ENCODE data around the gene CLIP2. TPM values are rescaled to one million over a fixed set of nuclear protein-coding genes. Genes with fewer than 3 reads are reported as not detected.

Gene CLIP2
- total and polyA plus RNA-seq, 2 donors from 2014 or later = 5.8 to 19.1 TPM

DNA sequence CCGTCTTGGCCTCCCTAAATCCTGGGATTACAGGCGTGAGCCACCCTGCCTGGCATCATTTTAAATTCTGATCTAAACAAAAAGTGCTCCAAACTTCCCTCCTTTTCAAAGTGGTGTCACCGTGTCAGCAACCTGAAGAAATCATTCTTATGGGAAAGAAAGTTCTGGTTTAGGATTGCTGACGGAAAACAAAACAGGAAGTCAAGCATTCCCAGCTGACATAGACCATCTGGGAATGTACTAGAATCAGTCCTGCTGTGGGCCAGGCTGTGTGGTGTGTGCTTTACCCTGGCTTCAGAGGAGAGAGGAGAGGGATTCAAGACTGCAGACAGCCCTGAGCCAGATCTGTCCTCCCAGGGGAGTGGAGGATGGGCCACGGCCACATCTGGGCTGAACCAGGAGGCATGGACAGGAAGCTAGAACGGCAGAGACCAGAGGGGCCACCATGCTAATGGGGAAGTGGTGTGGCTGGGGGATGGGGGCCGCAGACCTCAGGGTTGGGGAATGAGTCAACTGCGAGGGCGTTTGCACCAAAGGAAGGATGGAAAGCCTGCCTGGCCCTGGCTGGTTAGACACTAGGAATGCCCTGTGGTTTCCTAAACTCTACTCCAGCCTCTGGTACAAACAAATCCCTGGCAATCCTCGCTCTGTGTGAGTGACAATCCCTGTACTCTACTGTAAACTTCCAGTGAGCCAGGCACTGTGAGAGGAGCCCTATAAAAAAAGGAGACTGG lies 16.7 kb upstream of the CLIP2 start:
- peak overlapping the region in 1 of 3 donors; percentile 5 for H3K9ac ChIP-seq (ENCODE audit: low read length in 3 of 3)
- no peak for FAIRE-seq
- peaks cover 0 to 6% (median 0%) of the 10 kb centered on the region in 3 donors for H3K4me1 ChIP-seq (ENCODE audit: control insufficient read depth in 2 of 3, insufficient read depth in 2 of 3, low read depth in 1 of 3, low read length in 3 of 3)
- intact Hi-C loops (cut with DNase I) = no loop called here
- peak; percentile 75 to 96 (median 83) for DNase-seq
- H3K27me3 ChIP-seq (ENCODE audit: control insufficient read depth, insufficient read depth, low read length) = no peaks in the 10 kb centered on the region
- no peaks in the 10 kb centered on the region for H3K9me3 ChIP-seq (ENCODE audit: control insufficient read depth in 2 of 3, insufficient read depth in 1 of 3, low read length in 3 of 3)
- H3K4me3 ChIP-seq (ENCODE audit: low read length in 3 of 3) = peak overlapping the region in 1 of 3 donors; percentile 4
- H3K36me3 ChIP-seq (ENCODE audit: control insufficient read depth in 2 of 3, insufficient read depth in 3 of 3, low read length in 3 of 3) = no peaks in the 10 kb centered on the region
- peak overlapping the region; percentile 53 to 94 for H3K27ac ChIP-seq (ENCODE audit: low read depth in 2 of 2, low read length in 2 of 2)
- TF ChIP-seq, protein P1, sequence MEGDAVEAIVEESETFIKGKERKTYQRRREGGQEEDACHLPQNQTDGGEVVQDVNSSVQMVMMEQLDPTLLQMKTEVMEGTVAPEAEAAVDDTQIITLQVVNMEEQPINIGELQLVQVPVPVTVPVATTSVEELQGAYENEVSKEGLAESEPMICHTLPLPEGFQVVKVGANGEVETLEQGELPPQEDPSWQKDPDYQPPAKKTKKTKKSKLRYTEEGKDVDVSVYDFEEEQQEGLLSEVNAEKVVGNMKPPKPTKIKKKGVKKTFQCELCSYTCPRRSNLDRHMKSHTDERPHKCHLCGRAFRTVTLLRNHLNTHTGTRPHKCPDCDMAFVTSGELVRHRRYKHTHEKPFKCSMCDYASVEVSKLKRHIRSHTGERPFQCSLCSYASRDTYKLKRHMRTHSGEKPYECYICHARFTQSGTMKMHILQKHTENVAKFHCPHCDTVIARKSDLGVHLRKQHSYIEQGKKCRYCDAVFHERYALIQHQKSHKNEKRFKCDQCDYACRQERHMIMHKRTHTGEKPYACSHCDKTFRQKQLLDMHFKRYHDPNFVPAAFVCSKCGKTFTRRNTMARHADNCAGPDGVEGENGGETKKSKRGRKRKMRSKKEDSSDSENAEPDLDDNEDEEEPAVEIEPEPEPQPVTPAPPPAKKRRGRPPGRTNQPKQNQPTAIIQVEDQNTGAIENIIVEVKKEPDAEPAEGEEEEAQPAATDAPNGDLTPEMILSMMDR (IDR thresholded peaks at IDR 0.05; ENCODE audit: borderline replicate concordance, extremely low read depth, insufficient read depth) = no peak

DNA sequence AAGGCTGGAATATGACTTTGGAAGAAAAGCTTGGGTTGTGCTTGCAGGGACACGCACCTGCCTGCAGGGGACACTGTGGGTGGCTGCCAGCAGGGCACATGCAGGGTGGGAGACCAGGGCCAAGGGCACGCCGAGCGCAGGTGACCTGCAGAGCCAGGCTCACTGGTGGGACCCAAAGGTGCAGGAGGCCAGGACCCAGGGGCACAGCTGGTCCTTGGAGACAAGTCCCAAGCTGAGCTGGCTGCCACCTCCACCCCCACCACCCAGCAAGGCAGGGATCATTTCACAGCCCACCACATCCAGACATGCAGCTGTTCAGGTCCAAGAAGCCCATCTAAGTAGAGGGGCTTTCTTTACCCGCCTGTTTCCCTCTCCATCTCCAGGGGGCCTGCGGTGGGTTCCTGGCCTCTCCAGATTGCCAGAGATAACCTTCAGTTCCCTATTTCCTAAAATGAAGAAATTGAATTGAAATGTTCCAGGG lies 13.8 kb upstream of the CLIP2 start:
- H3K36me3 ChIP-seq (ENCODE audit: control insufficient read depth in 2 of 3, insufficient read depth in 3 of 3, low read length in 3 of 3) = no peaks in the 10 kb centered on the region
- TF ChIP-seq, protein P1 (IDR thresholded peaks at IDR 0.05; ENCODE audit: borderline replicate concordance, extremely low read depth, insufficient read depth) = peak; percentile 34
- no peaks in the 10 kb centered on the region for H3K9me3 ChIP-seq (ENCODE audit: control insufficient read depth in 2 of 3, insufficient read depth in 1 of 3, low read length in 3 of 3)
- H3K4me3 ChIP-seq (ENCODE audit: low read length in 3 of 3) = no peak overlapping the region
- FAIRE-seq (no peak), DNase-seq (no peak)
- intact Hi-C loops (cut with DNase I) = no loop called here
- peaks cover 0 to 8% (median 2%) of the 10 kb centered on the region in 3 donors for H3K4me1 ChIP-seq (ENCODE audit: control insufficient read depth in 2 of 3, insufficient read depth in 2 of 3, low read depth in 1 of 3, low read length in 3 of 3)
- H3K9ac ChIP-seq (ENCODE audit: low read length in 3 of 3) = no peak overlapping the region
- H3K27me3 ChIP-seq (ENCODE audit: control insufficient read depth, insufficient read depth, low read length) = no peaks in the 10 kb centered on the region
- no peak overlapping the region for H3K27ac ChIP-seq (ENCODE audit: low read depth in 2 of 2, low read length in 2 of 2)

DNA sequence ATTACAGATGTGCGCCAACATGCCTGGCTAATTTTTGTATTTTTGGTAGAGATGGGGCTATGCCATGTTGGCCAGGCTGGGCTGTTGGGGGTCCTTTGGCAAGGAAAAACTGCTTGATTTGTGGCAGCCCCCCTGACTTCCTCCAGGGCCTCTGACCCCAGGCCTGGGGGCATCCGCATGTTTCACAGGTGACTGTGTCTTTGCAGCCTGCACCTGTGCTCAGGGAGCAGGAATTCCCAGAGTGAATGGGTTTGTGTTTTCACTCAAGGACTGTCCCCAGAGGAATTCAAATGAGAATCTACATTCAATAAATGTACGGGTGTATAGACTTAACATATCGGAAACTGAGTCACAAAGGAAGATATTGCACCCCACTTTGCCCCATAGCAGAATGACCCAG lies 11.6 kb upstream of the CLIP2 start:
- no peak for DNase-seq
- Histone ChIP-seq H3K4me1 (ENCODE audit: control insufficient read depth in 2 of 3, insufficient read depth in 2 of 3, low read depth in 1 of 3, low read length in 3 of 3) (peaks cover 0 to 4% (median 2%) of the 10 kb centered on the region in 3 donors), H3K9ac (ENCODE audit: low read length in 3 of 3) (no peak overlapping the region), H3K27ac (ENCODE audit: low read depth in 2 of 2, low read length in 2 of 2) (no peak overlapping the region), H3K9me3 (ENCODE audit: control insufficient read depth in 2 of 3, insufficient read depth in 1 of 3, low read length in 3 of 3) (no peaks in the 10 kb centered on the region), H3K27me3 (ENCODE audit: control insufficient read depth, insufficient read depth, low read length) (no peaks in the 10 kb centered on the region), H3K36me3 (ENCODE audit: control insufficient read depth in 2 of 3, insufficient read depth in 3 of 3, low read length in 3 of 3) (no peaks in the 10 kb centered on the region), H3K4me3 (ENCODE audit: low read length in 3 of 3) (no peak overlapping the region)
- intact Hi-C loops (cut with DNase I) = no loop called here
- TF ChIP-seq, protein P1 (IDR thresholded peaks at IDR 0.05; ENCODE audit: borderline replicate concordance, extremely low read depth, insufficient read depth) = no peak
- FAIRE-seq = no peak

Data from kidney (tissue), 14 donors.